K562 (cell line): ENCODE data around the gene CUL1. TPM values are rescaled to one million over a fixed set of nuclear protein-coding genes. Genes with fewer than 3 reads are reported as not detected.

Source experiments
- ARID1B ChIP-seq: fragments of 450-650 bp; IDR thresholded peaks from 2 replicates; pipeline ENCODE4 v1.6.1; 2016; ENCODE audit warnings: antibody characterized with exemption, mild to moderate bottlenecking, inconsistent platforms
- DACH1 ChIP-seq: fragments of 450-650 bp; IDR thresholded peaks from 2 replicates; pipeline ENCODE4 v1.6.1; 2018; ENCODE audit not compliant: partially characterized antibody
- DIDO1 ChIP-seq: fragments of 450-650 bp; IDR thresholded peaks from 2 replicates; pipeline ENCODE4 v1.6.1; 2016; ENCODE audit warnings: low read depth, missing biosample characterization, missing genetic modification characterization
- FOXO4 ChIP-seq: fragments of 450-650 bp; formaldehyde crosslinking; IDR thresholded peaks from 2 replicates; pipeline ENCODE4 v1.4.0; 2020; ENCODE audit warnings: mild to moderate bottlenecking, moderate library complexity
- HMBOX1 ChIP-seq: sonication (generic); IDR thresholded peaks from 2 replicates; pipeline ENCODE4 v1.6.1; 2016
- HSF4 ChIP-seq: fragments of 250-450 bp; sonication (Bioruptor Pico); IDR thresholded peaks from 2 replicates; pipeline ENCODE4 v2.1.2; 2022; ENCODE audit warnings: mild to moderate bottlenecking, moderate library complexity, borderline replicate concordance
- L3MBTL2 ChIP-seq: fragments of 450-650 bp; IDR thresholded peaks from 2 replicates; pipeline ENCODE4 v1.6.1; 2016; ENCODE audit warnings: mild to moderate bottlenecking, moderate library complexity
- NCOA1 ChIP-seq: fragments of 450-650 bp; IDR thresholded peaks from 2 replicates; pipeline ENCODE4 v1.6.1; 2016; ENCODE audit warnings: low read depth
- NEUROD1 ChIP-seq: fragments of 150-350 bp; IDR thresholded peaks from 2 replicates; pipeline ENCODE4 v1.6.1; 2014; ENCODE audit warnings: borderline replicate concordance, low read length, low read depth; ENCODE audit not compliant: partially characterized antibody
- NR4A1 ChIP-seq, 2 experiments: fragments of 250-450 bp in 1 of 2; fragments of 450-650 bp in 1 of 2; sonication (Bioruptor Pico) in 1 of 2; IDR thresholded peaks; 2 replicates each; pipeline versions ENCODE4 v1.4.0 to v1.6.1; 2016 to 2020; ENCODE audit warnings: mild to moderate bottlenecking in 2 of 2, missing compliant biosample characterization in 1 of 2, missing genetic modification characterization in 1 of 2, moderate library complexity in 1 of 2
- POU5F1 ChIP-seq: fragments of 150-350 bp; IDR thresholded peaks from 2 replicates; pipeline ENCODE4 v1.6.1; 2014; ENCODE audit warnings: borderline replicate concordance, low read length, low read depth, mild to moderate bottlenecking; ENCODE audit not compliant: partially characterized antibody
- TCF7L2 ChIP-seq: fragments of 150-350 bp; IDR thresholded peaks from 2 replicates; pipeline ENCODE4 v1.6.1; 2016; ENCODE audit warnings: low read depth, mild to moderate bottlenecking, low read length, moderate library complexity
- ZFP30 ChIP-seq: fragments of 250-450 bp; sonication (Bioruptor Pico); IDR thresholded peaks from 2 replicates; pipeline ENCODE4 v1.8.0; 2022; ENCODE audit warnings: moderate library complexity, mild to moderate bottlenecking, inconsistent platforms, borderline replicate concordance
- ZNF263 ChIP-seq: sonication (generic); formaldehyde crosslinking; IDR thresholded peaks from 2 replicates; pipeline ENCODE4 v1.8.0; 2022; ENCODE audit warnings: mild to moderate bottlenecking, missing genetic modification reagents, borderline replicate concordance
- ZNF384 ChIP-seq: IDR thresholded peaks from 2 replicates; pipeline ENCODE4 v1.6.1; 2012; ENCODE audit warnings: low read depth, low read length, improper control_type of control experiment
- ZNF586 ChIP-seq: fragments of 450-650 bp; formaldehyde crosslinking; conservative IDR thresholded peaks from 2 replicates; pipeline ENCODE4 v1.4.0; 2020; ENCODE audit warnings: mild to moderate bottlenecking, moderate library complexity
- polyA plus RNA-seq, 8 experiments: library from polyadenylated mRNA; depleted of rRNA in 4 of 8; stranded (reverse) in 5 of 8; unstranded in 3 of 8; fragments of >200 nt; fragmentation: Nextera tagmentation in 2 of 8; fragmentation: Illumina TruSeq in 1 of 8; extraction: Ambion mirVana in 2 of 8; extraction: Trizol in 1 of 8; gene quantifications; 2 replicates each; pipeline versions ENCODE4 v1.2.1 to v1.2.3, GENCODE V29; 2011 to 2014; ENCODE audit warnings: inconsistent platforms in 1 of 8, missing spikeins in 1 of 8
- total RNA-seq, 7 experiments: library from RNA; depleted of rRNA in 6 of 7; stranded (reverse); fragments of >200 nt in 6 of 7; fragmentation: Illumina TruSeq in 2 of 7; extraction: Trizol in 2 of 7; gene quantifications; 2 replicates each; pipeline versions ENCODE4 v1.2.1 to v1.2.3, GENCODE V29; 2011 to 2021; ENCODE audit warnings: low replicate concordance in 1 of 7
- TF ChIP-seq, protein P1 (sequence below): fragments of 250-450 bp; sonication (Bioruptor Pico); IDR thresholded peaks from 2 replicates; pipeline ENCODE4 v1.5.0; 2021; ENCODE audit warnings: mild to moderate bottlenecking, moderate library complexity

The CUL1 gene
- total and polyA plus RNA-seq, 9 of the 15 experiments (the other 6 are each of a cell fraction or from before 2014, with no cell fraction given) = 31.5 to 107 (median 96.5) TPM

GRCh38 chr7:148849393-148850098 lies 150.8 kb downstream of the CUL1 start (continued):
- TF ChIP-seq HMBOX1 (peak; percentile 91), DACH1 (no peak), ZNF263 (no peak), ZNF384 (no peak), NCOA1 (no peak), ZFP30 (CRISPR knock-in tag) (no peak), ZNF586 (CRISPR knock-in tag) (no peak), POU5F1 (no peak), NR4A1 (CRISPR knock-in tag; IDR thresholded peaks at IDR 0.05) (no peak), NR4A1 (tag; IDR thresholded peaks at IDR 0.05) (no peak), NEUROD1 (no peak), ARID1B (peak; percentile 61), HSF4 (no peak), TCF7L2 (no peak), FOXO4 (CRISPR knock-in tag) (no peak), DIDO1 (tag) (no peak), L3MBTL2 (no peak)
- TF ChIP-seq, protein P1, sequence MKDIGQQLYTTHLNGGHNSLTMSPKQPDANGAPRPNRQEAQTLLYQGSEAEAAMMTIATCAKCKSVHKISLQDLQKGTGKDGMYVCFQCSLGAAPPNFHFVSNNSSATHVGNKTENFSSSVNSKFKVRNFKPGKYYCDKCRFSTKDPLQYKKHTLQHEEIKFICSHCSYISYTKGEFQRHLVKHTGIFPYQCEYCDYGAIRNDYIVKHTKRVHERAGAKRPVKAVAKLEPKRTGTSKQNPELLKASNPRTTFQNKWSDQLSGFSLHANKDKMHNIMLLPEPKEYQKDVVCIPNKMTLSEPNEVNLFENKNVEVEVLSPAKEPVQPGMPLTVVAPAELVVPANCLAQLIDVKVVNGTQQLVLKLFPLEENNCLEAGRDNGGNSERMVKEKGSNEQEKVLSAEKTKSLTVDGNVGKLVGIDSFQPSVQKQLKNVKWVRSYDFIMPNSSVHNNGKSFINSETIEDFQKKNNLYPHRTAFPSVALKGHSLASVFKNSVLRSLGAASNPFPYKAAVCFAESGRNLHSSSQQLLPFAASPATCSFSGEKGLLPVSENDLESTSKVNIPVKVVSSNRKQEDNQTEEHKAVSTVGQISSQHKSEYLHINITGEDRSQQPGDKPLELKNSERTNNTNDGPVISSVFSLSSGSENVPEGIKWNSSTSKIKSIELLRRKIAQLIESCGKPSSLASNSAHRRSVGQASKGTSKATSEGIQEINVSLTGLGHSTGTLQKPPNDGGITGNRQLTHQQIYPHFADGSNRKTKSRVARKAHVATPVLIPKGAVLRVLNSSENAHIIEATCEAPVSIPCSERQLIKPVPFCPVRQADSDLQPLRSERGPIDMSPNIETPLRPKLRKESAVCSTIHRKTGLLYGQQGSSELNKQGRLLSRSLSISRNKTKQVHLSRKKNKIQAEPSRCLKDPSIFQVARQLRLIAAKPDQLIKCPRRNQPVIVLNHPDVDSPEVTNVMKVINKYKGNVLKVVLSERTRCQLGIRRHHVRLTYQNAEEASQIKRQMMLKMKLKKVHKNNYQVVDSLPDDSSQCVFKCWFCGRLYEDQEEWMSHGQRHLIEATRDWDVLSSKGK (CRISPR knock-in tag) = no peak
